ENCODE measurements around the gene RUBCNL. TPM values are rescaled to one million over a fixed set of nuclear protein-coding genes. Genes with fewer than 3 reads are reported as not detected.

The RUBCNL gene
- total RNA-seq, 1 donor from 2014 or later, result 2.1 TPM

DNA sequence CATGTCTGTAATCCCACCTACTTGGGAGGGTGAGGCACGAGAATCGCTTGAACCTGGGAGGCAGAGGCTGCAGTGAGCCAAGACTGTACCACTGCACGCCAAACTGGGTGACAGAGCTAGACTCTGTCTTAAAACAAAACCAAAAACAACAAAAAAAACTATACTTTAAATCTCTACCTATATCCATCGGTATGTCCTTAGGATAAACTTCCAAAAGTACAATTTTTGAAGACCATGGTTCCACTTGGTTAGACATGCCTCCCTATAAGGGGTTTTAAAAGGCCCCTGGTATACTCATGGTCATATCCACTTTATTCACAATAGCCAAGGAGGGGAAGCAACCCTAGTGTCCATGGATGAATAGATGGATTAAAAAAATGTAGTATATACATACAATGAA, 39.8 kb downstream of the RUBCNL start:
- H3K4me3 Mint-ChIP-seq (ENCODE audit: low read depth), result no peak overlapping the region
- peaks cover 5% of the 10 kb centered on the region for H3K9me3 Mint-ChIP-seq (ENCODE audit: low read depth)
- no peak for DNase-seq (ENCODE audit: low spot score, unreplicated experiment)
- no peak overlapping the region for H3K27ac Mint-ChIP-seq
- H3K36me3 Mint-ChIP-seq (ENCODE audit: insufficient read depth), result no peaks in the 10 kb centered on the region
- TF ChIP-seq, protein P1, sequence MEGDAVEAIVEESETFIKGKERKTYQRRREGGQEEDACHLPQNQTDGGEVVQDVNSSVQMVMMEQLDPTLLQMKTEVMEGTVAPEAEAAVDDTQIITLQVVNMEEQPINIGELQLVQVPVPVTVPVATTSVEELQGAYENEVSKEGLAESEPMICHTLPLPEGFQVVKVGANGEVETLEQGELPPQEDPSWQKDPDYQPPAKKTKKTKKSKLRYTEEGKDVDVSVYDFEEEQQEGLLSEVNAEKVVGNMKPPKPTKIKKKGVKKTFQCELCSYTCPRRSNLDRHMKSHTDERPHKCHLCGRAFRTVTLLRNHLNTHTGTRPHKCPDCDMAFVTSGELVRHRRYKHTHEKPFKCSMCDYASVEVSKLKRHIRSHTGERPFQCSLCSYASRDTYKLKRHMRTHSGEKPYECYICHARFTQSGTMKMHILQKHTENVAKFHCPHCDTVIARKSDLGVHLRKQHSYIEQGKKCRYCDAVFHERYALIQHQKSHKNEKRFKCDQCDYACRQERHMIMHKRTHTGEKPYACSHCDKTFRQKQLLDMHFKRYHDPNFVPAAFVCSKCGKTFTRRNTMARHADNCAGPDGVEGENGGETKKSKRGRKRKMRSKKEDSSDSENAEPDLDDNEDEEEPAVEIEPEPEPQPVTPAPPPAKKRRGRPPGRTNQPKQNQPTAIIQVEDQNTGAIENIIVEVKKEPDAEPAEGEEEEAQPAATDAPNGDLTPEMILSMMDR (IDR thresholded peaks at IDR 0.05; ENCODE audit: unreplicated experiment), result no peak
- no peaks in the 10 kb centered on the region for H3K27me3 Mint-ChIP-seq
- peaks cover 21% of the 10 kb centered on the region for H3K4me1 Mint-ChIP-seq (ENCODE audit: low read depth)

DNA sequence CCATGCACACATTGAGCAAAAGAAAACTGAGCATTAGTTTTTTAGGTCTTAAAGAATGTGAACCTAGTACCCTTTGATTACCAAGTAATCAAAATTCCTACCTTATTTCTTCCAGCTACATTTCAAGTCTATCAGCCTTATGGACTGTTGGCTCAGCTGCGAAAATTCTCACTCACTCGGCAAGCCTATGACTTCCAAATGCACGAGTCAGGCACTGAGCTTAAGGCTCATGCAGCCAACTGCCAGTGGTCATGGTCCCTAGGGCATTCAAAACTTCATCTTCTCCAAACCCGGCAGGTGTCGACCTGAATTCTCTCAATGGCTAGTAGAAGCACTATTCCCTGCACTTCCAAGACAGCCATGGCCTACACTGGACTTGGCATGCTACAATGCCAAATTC, 41.2 kb downstream of the RUBCNL start:
- peaks cover 5% of the 10 kb centered on the region for H3K9me3 Mint-ChIP-seq (ENCODE audit: low read depth)
- TF ChIP-seq, protein P1 (IDR thresholded peaks at IDR 0.05; ENCODE audit: unreplicated experiment), result no peak
- DNase-seq (ENCODE audit: low spot score, unreplicated experiment), result no peak
- no peaks in the 10 kb centered on the region for H3K27me3 Mint-ChIP-seq
- peak overlapping the region; percentile 45 for H3K27ac Mint-ChIP-seq
- no peaks in the 10 kb centered on the region for H3K36me3 Mint-ChIP-seq (ENCODE audit: insufficient read depth)
- H3K4me1 Mint-ChIP-seq (ENCODE audit: low read depth), result peaks cover 21% of the 10 kb centered on the region
- no peak overlapping the region for H3K4me3 Mint-ChIP-seq (ENCODE audit: low read depth)

DNA sequence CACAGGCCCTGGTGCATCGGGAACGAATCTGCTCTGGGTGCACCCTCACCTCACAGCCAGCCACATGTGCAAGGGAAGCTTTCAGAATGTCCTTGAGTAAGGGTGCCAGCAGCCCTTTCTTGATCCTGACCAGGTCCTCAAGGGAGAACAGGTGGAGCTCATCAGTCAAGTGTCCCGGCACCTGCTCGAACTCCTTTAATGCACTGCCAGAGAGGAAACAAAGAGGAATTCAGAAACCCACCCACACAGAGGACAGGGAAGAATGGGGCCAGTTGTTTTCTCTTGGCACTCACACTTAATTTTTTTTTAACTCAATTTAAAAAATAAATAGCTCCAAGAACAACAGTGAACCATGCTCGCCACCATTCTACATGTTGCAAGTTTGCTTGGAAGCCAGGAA, 41.7 kb downstream of the RUBCNL start:
- no peak for DNase-seq (ENCODE audit: low spot score, unreplicated experiment)
- TF ChIP-seq, protein P1 (IDR thresholded peaks at IDR 0.05; ENCODE audit: unreplicated experiment), result no peak

DNA sequence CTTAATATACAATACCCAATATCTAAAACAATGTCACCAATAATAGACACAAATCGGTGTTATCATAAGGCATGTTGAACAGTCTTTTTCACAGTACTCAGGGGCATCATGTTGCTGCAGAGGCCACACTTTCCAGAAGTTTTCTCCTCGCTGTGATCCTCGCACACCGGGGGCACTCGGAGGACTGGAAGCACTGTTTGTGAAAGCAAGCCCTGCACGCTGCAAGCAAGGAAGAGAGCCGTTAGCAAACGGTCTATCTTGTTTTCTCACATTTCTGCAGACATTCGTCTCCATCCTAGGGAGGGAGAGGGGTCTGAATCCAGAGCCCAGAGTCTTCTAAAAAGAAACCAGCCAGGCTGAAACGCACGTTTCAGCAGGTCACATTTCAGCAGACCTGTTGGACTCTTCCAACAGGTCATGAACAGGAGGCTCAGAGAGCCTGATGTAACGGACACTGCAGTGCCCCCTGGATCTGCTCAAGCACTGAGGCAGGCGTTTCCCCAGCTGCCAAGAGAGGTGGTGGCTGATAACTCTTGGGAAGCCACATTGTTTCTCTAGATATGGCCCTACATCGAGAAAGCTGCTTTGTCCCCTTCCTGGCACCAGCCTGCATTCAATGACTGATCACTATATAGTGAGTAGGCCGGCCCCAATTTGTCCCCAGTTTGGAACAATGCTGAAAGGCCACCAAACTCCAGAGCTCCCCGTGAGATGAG, 43.6 kb downstream of the RUBCNL start:
- Mint-ChIP-seq H3K27me3 (no peaks in the 10 kb centered on the region), H3K4me3 (ENCODE audit: low read depth) (no peak overlapping the region), H3K36me3 (ENCODE audit: insufficient read depth) (no peaks in the 10 kb centered on the region), H3K4me1 (ENCODE audit: low read depth) (peaks cover 21% of the 10 kb centered on the region), H3K9me3 (ENCODE audit: low read depth) (peaks cover 5% of the 10 kb centered on the region), H3K27ac (no peak overlapping the region)
- TF ChIP-seq, protein P1 (IDR thresholded peaks at IDR 0.05; ENCODE audit: unreplicated experiment), result no peak
- no peak for DNase-seq (ENCODE audit: low spot score, unreplicated experiment)

More for the DNA sequence above, 41.7 kb downstream of the RUBCNL start:
- Mint-ChIP-seq H3K9me3 (ENCODE audit: low read depth) (peaks cover 5% of the 10 kb centered on the region), H3K36me3 (ENCODE audit: insufficient read depth) (no peaks in the 10 kb centered on the region), H3K27me3 (no peaks in the 10 kb centered on the region), H3K4me1 (ENCODE audit: low read depth) (peaks cover 21% of the 10 kb centered on the region), H3K4me3 (ENCODE audit: low read depth) (no peak overlapping the region), H3K27ac (peak overlapping the region; percentile 71)

DNA sequence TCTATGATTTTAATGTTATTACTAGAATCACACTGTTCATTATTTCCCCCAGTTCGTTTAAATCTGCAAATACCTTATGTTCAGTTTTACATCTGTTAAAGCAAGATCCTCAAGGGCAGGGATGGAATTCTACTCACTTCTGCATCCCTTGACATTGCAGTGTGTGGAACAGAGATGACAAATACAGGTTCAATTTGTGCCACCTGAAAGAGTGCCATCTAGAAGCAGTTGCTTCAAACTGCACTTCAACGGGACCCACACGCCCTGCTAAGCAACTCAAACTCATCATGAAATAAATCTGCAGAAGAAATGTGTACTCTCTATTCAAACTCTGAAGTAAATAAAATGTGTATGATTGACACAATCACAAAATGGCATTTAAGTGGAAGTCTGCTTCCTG, 44.5 kb downstream of the RUBCNL start:
- TF ChIP-seq, protein P1 (IDR thresholded peaks at IDR 0.05; ENCODE audit: unreplicated experiment), result peak; percentile 15
- H3K4me1 Mint-ChIP-seq (ENCODE audit: low read depth), result peaks cover 25% of the 10 kb centered on the region
- no peak for DNase-seq (ENCODE audit: low spot score, unreplicated experiment)
- H3K27ac Mint-ChIP-seq, result no peak overlapping the region
- H3K9me3 Mint-ChIP-seq (ENCODE audit: low read depth), result peaks cover 5% of the 10 kb centered on the region
- no peaks in the 10 kb centered on the region for H3K27me3 Mint-ChIP-seq
- H3K36me3 Mint-ChIP-seq (ENCODE audit: insufficient read depth), result no peaks in the 10 kb centered on the region
- H3K4me3 Mint-ChIP-seq (ENCODE audit: low read depth), result no peak overlapping the region

Data from progenitor cell of endocrine pancreas (in vitro differentiated cells).